GM12878 (cell line): Measurements from ENCODE around the gene ANKRD13B. TPM values are rescaled to one million over a fixed set of nuclear protein-coding genes. Genes with fewer than 3 reads are reported as not detected.

ENCODE experiments used
- ATAC-seq: fragments of 200-7000 bp; cut with Tn5 transposase; 3 replicates; pipeline ENCODE4 v1.9.1; 2020; ENCODE audit warnings: mild to moderate bottlenecking, moderate library complexity
- BruUV-seq: library from RNA; stranded (reverse); fragments of 400-500 nt; replicated peaks from 2 replicates; lab custom pipeline; 2021; lab: Mats Ljungman, UMichigan
- CTCF ChIA-PET: fragments of 300-600 bp; sonication (Branson Sonifier 250); formaldehyde crosslinking; extraction: SDS; loops from one replicate; lab custom pipeline; 2021; ENCODE audit warnings: inconsistent platforms; lab: Yijun Ruan, JAX
- POLR2A ChIA-PET: fragments of 350-600 bp; formaldehyde crosslinking; extraction: SDS; loops from one replicate; lab custom pipeline; 2021; ENCODE audit warnings: inconsistent platforms; lab: Charles Lee
- RAD21 ChIA-PET: fragments of 300-600 bp; sonication (Branson Sonifier 250); formaldehyde crosslinking; loops from one replicate; lab custom pipeline; 2023; ENCODE audit warnings: antibody characterized with exemption; ENCODE audit not compliant: unreplicated experiment; lab: Charles Lee
- SMC1A ChIA-PET: fragments of 300-600 bp; sonication (Branson Sonifier 250); formaldehyde crosslinking; loops from one replicate; lab custom pipeline; 2023; ENCODE audit not compliant: unreplicated experiment, uncharacterized antibody; lab: Charles Lee
- DNase-seq: peaks from one replicate; pipeline ENCODE4 v3.0.0-alpha.2; 2011; ENCODE audit warnings: low read depth, low spot score
- FAIRE-seq: peaks from 3 replicates; lab custom pipeline; 2011; peaks lifted over from hg19 to GRCh38; lab: Jason Lieb, UNC
- H2AFZ ChIP-seq: 2 replicates; pipeline ENCODE4 v1.6.0; 2011; ENCODE audit warnings: low read depth, low read length, control low read depth; ENCODE audit not compliant: control insufficient read depth
- H3K27ac ChIP-seq: 2 replicates; pipeline ENCODE4 v1.5.1; 2011; ENCODE audit warnings: control low read depth; ENCODE audit not compliant: control insufficient read depth, insufficient read depth
- H3K27me3 ChIP-seq, 2 experiments: replicated peaks in 1 of 2; 2 replicates each; pipeline versions ENCODE4 v1.6.0 to v1.6.1; 2011; ENCODE audit warnings: low read length in 1 of 2; ENCODE audit not compliant: control insufficient read depth in 2 of 2, insufficient read depth in 2 of 2
- H3K36me3 ChIP-seq, 2 experiments: 2 replicates each; pipeline ENCODE4 v1.5.1; 2011; ENCODE audit warnings: low read length in 1 of 2; ENCODE audit not compliant: control insufficient read depth in 2 of 2, insufficient read depth in 2 of 2
- H3K4me1 ChIP-seq: 2 replicates; pipeline ENCODE4 v1.6.1; 2011; ENCODE audit warnings: mild to moderate bottlenecking, low read length, moderate library complexity, mixed read lengths; ENCODE audit not compliant: control insufficient read depth, insufficient read depth
- H3K4me2 ChIP-seq: 2 replicates; pipeline ENCODE4 v1.6.0; 2011; ENCODE audit warnings: control low read depth; ENCODE audit not compliant: control insufficient read depth, insufficient read depth
- H3K4me3 ChIP-seq: fragments of 200-600 bp; sonication (generic); 2 replicates; pipeline ENCODE4 v1.5.1; 2016
- H3K79me2 ChIP-seq: 2 replicates; pipeline ENCODE4 v1.6.0; 2011; ENCODE audit warnings: low read length; ENCODE audit not compliant: control insufficient read depth, insufficient read depth
- H3K9ac ChIP-seq: 2 replicates; pipeline ENCODE4 v1.8.0; 2011; ENCODE audit warnings: low read length, control low read depth, mixed read lengths; ENCODE audit not compliant: control insufficient read depth, insufficient read depth
- H3K9me3 ChIP-seq: replicated peaks from 3 replicates; pipeline ENCODE4 v1.5.1; 2011; ENCODE audit warnings: mild to moderate bottlenecking, low read length; ENCODE audit not compliant: control insufficient read depth, insufficient read depth
- H4K20me1 ChIP-seq: 2 replicates; pipeline ENCODE4 v1.6.0; 2011; ENCODE audit not compliant: control insufficient read depth, insufficient read depth
- BRCA1 ChIP-seq: IDR thresholded peaks from 2 replicates; pipeline ENCODE4 v1.6.1; 2011; ENCODE audit warnings: low read depth, low read length, improper control_type of control experiment
- CEBPZ ChIP-seq: fragments of 150-350 bp; IDR thresholded peaks from 2 replicates; pipeline ENCODE4 v1.6.1; 2016; ENCODE audit warnings: low read depth, low read length
- HDAC6 ChIP-seq: fragments of 200-600 bp; sonication (generic); IDR thresholded peaks from one replicate; pipeline ENCODE4 v1.8.0; 2017; ENCODE audit warnings: antibody characterized with exemption; ENCODE audit not compliant: unreplicated experiment
- MLLT1 ChIP-seq: fragments of 450-650 bp; IDR thresholded peaks from 2 replicates; pipeline ENCODE4 v1.6.1; 2016; ENCODE audit warnings: mild to moderate bottlenecking
- MYB ChIP-seq: fragments of 150-350 bp; IDR thresholded peaks from 2 replicates; pipeline ENCODE4 v1.6.1; 2014; ENCODE audit warnings: mild to moderate bottlenecking, low read depth, low read length, borderline replicate concordance
- POLR2AphosphoS5 ChIP-seq: IDR thresholded peaks from 2 replicates; pipeline ENCODE4 v1.6.1; 2011; ENCODE audit warnings: mild to moderate bottlenecking, low read length, inconsistent platforms
- SMARCA5 ChIP-seq: fragments of 450-650 bp; IDR thresholded peaks from 2 replicates; pipeline ENCODE4 v1.6.1; 2017; ENCODE audit warnings: mild to moderate bottlenecking
- USF2 ChIP-seq: IDR thresholded peaks from 2 replicates; pipeline ENCODE4 v1.6.1; 2011; ENCODE audit warnings: low read depth, low read length, improper control_type of control experiment, borderline replicate concordance
- WGBS: methylation state at CpG from one replicate; pipeline ENCODE4 v1.1.6; 2016; ENCODE audit warnings: low lambda C conversion rate; ENCODE audit not compliant: insufficient replicate concordance, insufficient coverage; ENCODE audit errors: missing lambda C conversion rate; 5-methylcytosine and 5-hydroxymethylcytosine counted together
- in situ Hi-C: fragments of 300-500 bp; cut with MboI; formaldehyde crosslinking; loops from 9 replicates; pipeline ENCODE4 v1.14.3; 2018; ENCODE audit warnings: mixed read lengths
- intact Hi-C: fragments of 100-400 bp; cut with micrococcal nuclease; formaldehyde crosslinking; loops from one replicate; pipeline ENCODE4 v1.14.2; 2022; ENCODE audit not compliant: unreplicated experiment
- polyA plus RNA-seq, 11 experiments: library from polyadenylated mRNA; depleted of rRNA in 4 of 11; unstranded in 6 of 11; stranded (reverse) in 5 of 11; fragments of >200 nt; fragmentation: Nextera tagmentation in 4 of 11; fragmentation: Illumina TruSeq in 1 of 11; extraction: Ambion mirVana in 4 of 11; extraction: Trizol in 1 of 11; gene quantifications; 1 replicate in 1 of 11; 2 replicates in 10 of 11; pipeline versions ENCODE4 v1.2.1 to v1.2.3, GENCODE V29; 2011 to 2016; ENCODE audit warnings: inconsistent platforms in 2 of 11, missing spikeins in 2 of 11, low read depth in 1 of 11
- total RNA-seq, 4 experiments: library from RNA; depleted of rRNA in 3 of 4; stranded (reverse); fragments of >200 nt in 3 of 4; fragmentation: Illumina TruSeq in 1 of 4; extraction: Trizol in 1 of 4; gene quantifications; 2 replicates each; pipeline versions ENCODE4 v1.2.1 to v1.2.3, GENCODE V29; 2013 to 2021

ANKRD13B gene
- total and polyA plus RNA-seq, 10 of the 15 experiments (the other 5 are each of a cell fraction or from before 2014, with no cell fraction given): 0.18 to 15.0 (median 2.8) TPM

- Histone ChIP-seq H3K27ac (no peak overlapping the region), H2AFZ (no peak overlapping the region), H3K79me2 (no peaks in the 10 kb centered on the region), H3K4me1 (no peaks in the 10 kb centered on the region), H4K20me1 (no peaks in the 10 kb centered on the region), H3K4me2 (no peak overlapping the region), H3K9me3 (no peaks in the 10 kb centered on the region), H3K27me3 (no peaks in the 10 kb centered on the region), H3K4me3 (no peak overlapping the region), H3K36me3 (peaks cover 24 to 26% of the 10 kb centered on the region in 2 experiments), H3K9ac (no peak overlapping the region)
- CTCF ChIA-PET: no interaction called here
- whole genome bisulfite sequencing: 84% methylated on average over 6 of the region's 6 CpGs
- intact Hi-C loops: no loop called here
- in situ Hi-C loops: no loop called here
- POLR2A ChIA-PET: no interaction called here
- BruUV-seq: no TSS peak
- no peak for FAIRE-seq
- no peak; the same call in 2 of the 3 replicates for ATAC-seq
- SMC1A ChIA-PET: no interaction called here
- RAD21 ChIA-PET: no interaction called here
- TF ChIP-seq POLR2AphosphoS5 (no peak), MYB (no peak), MLLT1 (no peak), CEBPZ (no peak), USF2 (no peak), HDAC6 (no peak), BRCA1 (no peak), SMARCA5 (no peak)
- TF ChIP-seq, all 136 proteins: peak for 0
- DNase-seq: no peak
Observed at GRCh38 chr17:29630630-29631193, 37.8 kb downstream of the ANKRD13B start.
